Measurements from ENCODE around the gene EXOC6. TPM values are rescaled to one million over a fixed set of nuclear protein-coding genes. Genes with fewer than 3 reads are reported as not detected.

EXOC6 gene
- total RNA-seq, 4 donors from 2014 or later: 9.7 to 760 (median 13.7) TPM

GRCh38 chr10:93039110-93039509 lies 190.8 kb downstream of the EXOC6 start:
- no peak for TF ChIP-seq CTCF (IDR thresholded peaks at IDR 0.05; ENCODE audit: low read depth)

GRCh38 chr10:93039721-93040120 lies 191.4 kb downstream of the EXOC6 start:
- no peak for TF ChIP-seq CTCF (IDR thresholded peaks at IDR 0.05; ENCODE audit: low read depth)

GRCh38 chr10:93054486-93054885 lies 206.2 kb downstream of the EXOC6 start:
- TF ChIP-seq CTCF (IDR thresholded peaks at IDR 0.05; ENCODE audit: low read depth): no peak

- no peak for TF ChIP-seq CTCF (IDR thresholded peaks at IDR 0.05; ENCODE audit: low read depth)
These were observed 209.8 kb downstream of the EXOC6 start for GRCh38 chr10:93058139-93058538.

- no peak for TF ChIP-seq CTCF (IDR thresholded peaks at IDR 0.05; ENCODE audit: low read depth)
These were observed 211.9 kb downstream of the EXOC6 start, which contains the start of gene CYP26C1 for GRCh38 chr10:93059975-93060886. Gene CYP26C1, plus strand, starts transcription at chr10:93060798. Its CDS starts 466 bp downstream, at chr10:93061264.

- no peak for TF ChIP-seq CTCF (IDR thresholded peaks at IDR 0.05; ENCODE audit: low read depth)
These were observed 212.7 kb downstream of the EXOC6 start for GRCh38 chr10:93060887-93061593.
